ENCODE data around the gene ANKFN1. TPM values are rescaled to one million over a fixed set of nuclear protein-coding genes. Genes with fewer than 3 reads are reported as not detected.

The ANKFN1 gene
- total and polyA plus RNA-seq, 2 donors from 2014 or later, result 0.19 TPM; not detected in 1

GRCh38 chr17:56514264-56514663 lies 361.0 kb downstream of the ANKFN1 start:
- Histone ChIP-seq H3K4me1 (ENCODE audit: control insufficient read depth in 2 of 3, insufficient read depth in 2 of 3, low read depth in 1 of 3, low read length in 3 of 3) (no peaks in the 10 kb centered on the region), H3K27ac (ENCODE audit: low read depth in 2 of 2, low read length in 2 of 2) (no peak overlapping the region), H3K9me3 (ENCODE audit: control insufficient read depth in 2 of 3, insufficient read depth in 1 of 3, low read length in 3 of 3) (no peaks in the 10 kb centered on the region), H3K9ac (ENCODE audit: low read length in 3 of 3) (no peak overlapping the region), H3K36me3 (ENCODE audit: control insufficient read depth in 2 of 3, insufficient read depth in 3 of 3, low read length in 3 of 3) (no peaks in the 10 kb centered on the region), H3K27me3 (ENCODE audit: control insufficient read depth, insufficient read depth, low read length) (no peaks in the 10 kb centered on the region), H3K4me3 (ENCODE audit: low read length in 3 of 3) (no peak overlapping the region)
- FAIRE-seq (no peak), DNase-seq (no peak)
- no peak for TF ChIP-seq CTCF (IDR thresholded peaks at IDR 0.05; ENCODE audit: borderline replicate concordance, extremely low read depth, insufficient read depth)
- intact Hi-C loops (cut with DNase I), result no loop called here

DNA sequence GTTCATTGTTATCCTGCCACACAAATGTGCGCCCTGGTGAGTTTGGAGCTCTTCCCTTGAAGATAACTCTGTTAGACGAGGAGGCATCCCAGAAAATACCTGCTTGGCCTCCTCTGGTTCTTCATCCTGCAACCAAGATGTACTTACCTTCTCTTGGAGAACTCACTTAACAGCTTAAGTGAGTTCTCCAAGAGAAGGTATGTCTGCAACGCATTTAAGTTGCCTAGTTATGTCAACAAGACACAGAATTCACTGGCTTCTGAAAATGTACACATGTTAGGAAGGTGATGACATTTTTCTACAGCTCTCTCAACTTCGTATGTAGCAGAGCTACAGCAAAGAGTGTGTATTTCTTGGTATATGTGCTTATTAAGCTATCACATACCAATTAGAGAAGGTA lies 361.6 kb downstream of the ANKFN1 start:
- no peak for TF ChIP-seq CTCF (IDR thresholded peaks at IDR 0.05; ENCODE audit: borderline replicate concordance, extremely low read depth, insufficient read depth)
- Histone ChIP-seq H3K27me3 (ENCODE audit: control insufficient read depth, insufficient read depth, low read length) (no peaks in the 10 kb centered on the region), H3K4me3 (ENCODE audit: low read length in 3 of 3) (no peak overlapping the region), H3K27ac (ENCODE audit: low read depth in 2 of 2, low read length in 2 of 2) (no peak overlapping the region), H3K4me1 (ENCODE audit: control insufficient read depth in 2 of 3, insufficient read depth in 2 of 3, low read depth in 1 of 3, low read length in 3 of 3) (no peaks in the 10 kb centered on the region), H3K9ac (ENCODE audit: low read length in 3 of 3) (no peak overlapping the region), H3K36me3 (ENCODE audit: control insufficient read depth in 2 of 3, insufficient read depth in 3 of 3, low read length in 3 of 3) (no peaks in the 10 kb centered on the region), H3K9me3 (ENCODE audit: control insufficient read depth in 2 of 3, insufficient read depth in 1 of 3, low read length in 3 of 3) (no peaks in the 10 kb centered on the region)
- no peak for DNase-seq
- intact Hi-C loops (cut with DNase I), result no loop called here
- FAIRE-seq, result no peak

DNA sequence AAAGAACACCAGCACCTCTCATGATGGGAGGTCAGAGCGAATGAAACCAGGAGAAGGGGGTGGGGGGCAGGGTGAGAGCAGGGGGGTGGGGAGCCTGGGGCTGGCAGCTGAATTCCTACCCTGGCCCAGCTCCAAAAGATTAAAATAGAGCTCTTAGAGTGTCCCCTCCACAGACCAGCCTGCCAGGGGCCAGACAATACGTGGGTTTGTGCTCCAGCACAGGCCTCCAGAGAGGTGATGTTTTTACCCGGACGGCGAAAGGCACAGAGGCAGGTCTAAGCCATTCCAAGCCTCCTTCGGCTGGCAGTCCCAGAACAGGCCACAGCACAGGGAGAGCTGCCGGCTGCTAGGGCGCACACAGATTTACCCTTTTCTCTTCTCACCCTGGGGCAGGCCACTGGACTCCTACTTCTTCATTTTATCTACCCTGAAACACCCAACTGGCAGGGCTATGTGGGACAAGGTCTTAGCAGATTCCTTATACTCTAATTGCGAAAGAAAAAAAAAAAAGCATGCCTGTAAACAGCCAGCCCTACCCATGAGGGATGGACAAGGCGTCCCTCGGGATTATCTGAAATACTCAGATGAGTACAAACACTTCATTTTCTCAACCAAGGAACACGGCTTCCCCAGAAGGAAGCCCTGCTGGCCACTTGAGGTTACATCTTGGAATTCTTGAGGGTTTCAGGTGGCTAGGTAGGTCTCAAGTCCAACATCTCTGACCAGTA lies 368.3 kb downstream of the ANKFN1 start:
- no peak for FAIRE-seq
- Histone ChIP-seq H3K27me3 (ENCODE audit: control insufficient read depth, insufficient read depth, low read length) (no peaks in the 10 kb centered on the region), H3K4me1 (ENCODE audit: control insufficient read depth in 2 of 3, insufficient read depth in 2 of 3, low read depth in 1 of 3, low read length in 3 of 3) (no peaks in the 10 kb centered on the region), H3K9me3 (ENCODE audit: control insufficient read depth in 2 of 3, insufficient read depth in 1 of 3, low read length in 3 of 3) (no peaks in the 10 kb centered on the region), H3K27ac (ENCODE audit: low read depth in 2 of 2, low read length in 2 of 2) (no peak overlapping the region), H3K36me3 (ENCODE audit: control insufficient read depth in 2 of 3, insufficient read depth in 3 of 3, low read length in 3 of 3) (no peaks in the 10 kb centered on the region), H3K4me3 (ENCODE audit: low read length in 3 of 3) (no peak overlapping the region), H3K9ac (ENCODE audit: low read length in 3 of 3) (no peak overlapping the region)
- no peak for DNase-seq
- intact Hi-C loops (cut with DNase I), result no loop called here
- TF ChIP-seq CTCF (IDR thresholded peaks at IDR 0.05; ENCODE audit: borderline replicate concordance, extremely low read depth, insufficient read depth), result no peak

GRCh38 chr17:56523042-56523441 lies 369.8 kb downstream of the ANKFN1 start:
- Histone ChIP-seq H3K36me3 (ENCODE audit: control insufficient read depth in 2 of 3, insufficient read depth in 3 of 3, low read length in 3 of 3) (no peaks in the 10 kb centered on the region), H3K9me3 (ENCODE audit: control insufficient read depth in 2 of 3, insufficient read depth in 1 of 3, low read length in 3 of 3) (no peaks in the 10 kb centered on the region), H3K4me1 (ENCODE audit: control insufficient read depth in 2 of 3, insufficient read depth in 2 of 3, low read depth in 1 of 3, low read length in 3 of 3) (no peaks in the 10 kb centered on the region), H3K4me3 (ENCODE audit: low read length in 3 of 3) (no peak overlapping the region), H3K27me3 (ENCODE audit: control insufficient read depth, insufficient read depth, low read length) (no peaks in the 10 kb centered on the region), H3K9ac (ENCODE audit: low read length in 3 of 3) (no peak overlapping the region), H3K27ac (ENCODE audit: low read depth in 2 of 2, low read length in 2 of 2) (no peak overlapping the region)
- intact Hi-C loops (cut with DNase I), result no loop called here
- no peak for DNase-seq
- TF ChIP-seq CTCF (IDR thresholded peaks at IDR 0.05; ENCODE audit: borderline replicate concordance, extremely low read depth, insufficient read depth), result no peak
- no peak for FAIRE-seq

All from kidney (tissue), 14 donors.